Central memory CD8-positive, alpha-beta T cell (primary cell): ENCODE measurements around the gene VTN.
"Not testable (repeated sequence)": the region's sequence is repeated elsewhere in the genome, so short reads cannot be mapped to it uniquely, and the experiment has no call there.

Experiments used
- ATAC-seq: fragments of 150-1000 bp; cut with Tn5 transposase; replicated peaks from 2 replicates; pipeline ENCODE4 v1.10.0; 2022; ENCODE audit warnings: mild to moderate bottlenecking, moderate FRiP score, moderate number of reproducible peaks; ENCODE audit not compliant: poor library complexity, severe bottlenecking; ENCODE audit errors: extremely low read depth
- DNase-seq, 2 donors: peaks; one replicate each; pipeline ENCODE4 v3.0.0; 2021; ENCODE audit warnings: low spot score in 2 of 2
- H3K27ac Mint-ChIP-seq: one replicate; pipeline ENCODE4 v1.8.0; 2022; ENCODE audit warnings: low read depth, mild to moderate bottlenecking, moderate library complexity, mixed read lengths
- H3K27me3 Mint-ChIP-seq: one replicate; pipeline ENCODE4 v1.8.0; 2022; ENCODE audit warnings: mixed read lengths
- H3K36me3 Mint-ChIP-seq: one replicate; pipeline ENCODE4 v1.8.0; 2022; ENCODE audit warnings: mild to moderate bottlenecking, moderate library complexity, mixed read lengths; ENCODE audit not compliant: insufficient read depth
- H3K4me1 Mint-ChIP-seq: one replicate; pipeline ENCODE4 v1.8.0; 2022; ENCODE audit warnings: mixed read lengths
- H3K4me3 Mint-ChIP-seq: one replicate; pipeline ENCODE4 v1.8.0; 2022; ENCODE audit warnings: mild to moderate bottlenecking, moderate library complexity, mixed read lengths
- H3K9me3 Mint-ChIP-seq: one replicate; pipeline ENCODE4 v1.8.0; 2022; ENCODE audit warnings: mixed read lengths

VTN gene

DNA sequence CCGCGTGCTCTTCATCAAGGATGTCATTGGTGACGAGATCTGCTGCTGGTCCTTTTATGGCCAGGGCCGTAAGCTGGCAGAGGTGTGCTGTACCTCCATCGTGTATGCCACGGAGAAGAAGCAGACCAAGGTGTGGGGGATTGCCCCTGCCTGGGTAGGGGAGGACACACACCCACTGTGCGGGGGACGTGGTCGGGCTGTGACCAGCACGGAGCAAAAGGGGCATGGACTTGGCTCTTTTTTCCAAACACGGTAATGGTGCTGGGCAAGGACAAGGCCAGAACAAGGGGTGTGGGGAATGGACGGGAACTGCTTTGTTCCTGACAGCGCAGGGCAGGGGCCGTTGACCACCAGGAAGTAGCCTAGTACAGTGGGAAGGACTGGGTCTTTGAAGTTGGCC lies 27.8 kb downstream of the VTN start:
- H3K9me3 Mint-ChIP-seq, result no peaks in the 10 kb centered on the region
- peaks cover 25% of the 10 kb centered on the region for H3K36me3 Mint-ChIP-seq
- no peak overlapping the region for H3K4me3 Mint-ChIP-seq
- peaks cover 6% of the 10 kb centered on the region for H3K4me1 Mint-ChIP-seq
- no peaks in the 10 kb centered on the region for H3K27me3 Mint-ChIP-seq
- DNase-seq, result no peak
- H3K27ac Mint-ChIP-seq, result no peak overlapping the region
- ATAC-seq, result no peak

DNA sequence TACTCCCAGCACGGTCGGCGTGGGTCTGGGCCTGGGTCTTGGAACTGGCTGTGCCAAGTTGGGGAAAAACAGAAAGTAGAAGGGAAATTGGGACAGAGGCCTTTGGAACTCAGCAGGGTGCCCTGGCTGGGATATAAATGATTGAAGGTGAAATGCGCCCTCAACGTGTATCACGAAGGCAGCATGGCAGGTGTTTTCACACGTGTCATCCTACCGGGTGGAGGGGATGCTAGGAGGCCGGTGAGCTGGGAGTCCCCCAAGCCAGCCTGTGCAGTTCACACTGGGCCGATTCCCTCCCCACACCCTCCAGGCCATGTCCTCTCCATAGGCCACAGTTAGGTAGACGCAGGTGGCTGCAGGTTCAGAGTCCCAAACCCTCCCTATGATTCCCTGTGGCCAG lies 28.6 kb downstream of the VTN start:
- Mint-ChIP-seq H3K27me3 (no peaks in the 10 kb centered on the region), H3K27ac (no peak overlapping the region), H3K4me3 (no peak overlapping the region), H3K9me3 (no peaks in the 10 kb centered on the region), H3K36me3 (peaks cover 21% of the 10 kb centered on the region), H3K4me1 (peaks cover 12% of the 10 kb centered on the region)
- DNase-seq, result no peak
- ATAC-seq, result no peak

DNA sequence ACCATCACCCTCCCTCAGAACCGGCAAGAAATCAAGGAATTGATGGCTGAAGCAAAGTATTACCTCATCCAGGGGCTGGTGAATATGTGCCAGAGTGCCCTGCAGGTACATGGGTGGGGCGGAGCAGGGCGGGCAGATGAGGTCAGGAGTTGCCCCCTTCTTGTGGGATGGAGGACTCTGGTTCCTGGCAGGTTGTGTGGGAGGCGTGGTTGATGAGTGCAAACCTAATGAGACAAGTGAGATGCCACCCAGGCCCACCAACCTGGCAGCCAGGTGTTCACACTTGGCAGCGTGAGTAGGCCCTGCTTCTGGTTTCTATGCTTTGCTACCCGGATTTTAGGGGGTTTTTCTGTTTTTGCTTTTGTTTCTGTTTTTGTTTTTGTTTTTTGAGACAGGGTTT lies 29.7 kb downstream of the VTN start:
- Mint-ChIP-seq H3K4me1 (peaks cover 21% of the 10 kb centered on the region), H3K9me3 (no peaks in the 10 kb centered on the region), H3K4me3 (no peak overlapping the region), H3K36me3 (peaks cover 22% of the 10 kb centered on the region), H3K27me3 (no peaks in the 10 kb centered on the region), H3K27ac (no peak overlapping the region)
- no peak for ATAC-seq
- DNase-seq, result no peak

DNA sequence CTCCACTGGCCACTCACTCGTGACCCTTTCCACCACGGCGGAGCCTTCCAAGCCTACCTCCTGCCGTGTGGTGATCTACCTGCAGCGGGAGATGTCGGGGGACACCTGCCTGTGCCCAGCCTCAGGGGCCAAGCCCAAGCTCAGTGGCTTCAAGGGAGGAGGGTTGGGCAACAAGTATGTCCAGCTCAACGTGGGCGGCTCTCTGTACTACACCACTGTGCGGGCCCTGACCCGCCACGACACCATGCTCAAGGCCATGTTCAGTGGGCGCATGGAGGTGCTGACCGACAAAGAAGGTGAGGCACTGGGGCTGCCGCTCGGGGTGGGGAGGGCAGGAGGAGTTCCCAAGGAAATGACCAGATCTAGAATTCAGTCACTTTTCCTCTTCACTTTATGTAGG lies 30.7 kb downstream of the VTN start:
- ATAC-seq (no peak), DNase-seq (no peak)
- H3K27ac Mint-ChIP-seq, result no peak overlapping the region
- peaks cover 28% of the 10 kb centered on the region for H3K36me3 Mint-ChIP-seq
- peaks cover 30% of the 10 kb centered on the region for H3K4me1 Mint-ChIP-seq
- no peaks in the 10 kb centered on the region for H3K9me3 Mint-ChIP-seq
- H3K27me3 Mint-ChIP-seq, result no peaks in the 10 kb centered on the region
- no peak overlapping the region for H3K4me3 Mint-ChIP-seq

DNA sequence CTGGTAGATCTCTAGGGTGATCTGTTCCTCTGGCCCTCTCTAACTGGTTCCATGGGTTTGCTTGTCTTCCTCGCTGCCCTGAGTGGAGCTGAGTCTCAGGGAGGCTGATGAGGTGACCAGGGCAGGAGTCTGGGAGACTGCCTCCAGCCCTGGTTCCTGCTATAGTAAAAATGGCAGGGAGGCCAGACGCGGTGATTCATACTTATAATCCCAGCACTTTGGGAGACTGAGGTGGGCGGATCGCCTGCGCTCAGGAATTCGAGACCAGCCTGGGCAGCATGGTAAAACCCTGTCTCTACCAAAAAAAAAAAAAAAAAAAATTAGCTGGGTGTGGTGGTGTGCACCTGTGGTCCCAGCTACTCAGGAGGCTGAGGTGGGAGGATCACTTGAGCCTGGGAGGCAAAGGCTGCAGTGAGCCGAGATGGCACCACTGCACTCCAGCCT lies 31.3 kb downstream of the VTN start:
- not testable (repeated sequence) for H3K9me3 Mint-ChIP-seq, DNase-seq, H3K27ac Mint-ChIP-seq, ATAC-seq, H3K4me3 Mint-ChIP-seq, H3K27me3 Mint-ChIP-seq
- Mint-ChIP-seq H3K36me3 (peaks cover 25% of the 10 kb centered on the region), H3K4me1 (peaks cover 36% of the 10 kb centered on the region)

DNA sequence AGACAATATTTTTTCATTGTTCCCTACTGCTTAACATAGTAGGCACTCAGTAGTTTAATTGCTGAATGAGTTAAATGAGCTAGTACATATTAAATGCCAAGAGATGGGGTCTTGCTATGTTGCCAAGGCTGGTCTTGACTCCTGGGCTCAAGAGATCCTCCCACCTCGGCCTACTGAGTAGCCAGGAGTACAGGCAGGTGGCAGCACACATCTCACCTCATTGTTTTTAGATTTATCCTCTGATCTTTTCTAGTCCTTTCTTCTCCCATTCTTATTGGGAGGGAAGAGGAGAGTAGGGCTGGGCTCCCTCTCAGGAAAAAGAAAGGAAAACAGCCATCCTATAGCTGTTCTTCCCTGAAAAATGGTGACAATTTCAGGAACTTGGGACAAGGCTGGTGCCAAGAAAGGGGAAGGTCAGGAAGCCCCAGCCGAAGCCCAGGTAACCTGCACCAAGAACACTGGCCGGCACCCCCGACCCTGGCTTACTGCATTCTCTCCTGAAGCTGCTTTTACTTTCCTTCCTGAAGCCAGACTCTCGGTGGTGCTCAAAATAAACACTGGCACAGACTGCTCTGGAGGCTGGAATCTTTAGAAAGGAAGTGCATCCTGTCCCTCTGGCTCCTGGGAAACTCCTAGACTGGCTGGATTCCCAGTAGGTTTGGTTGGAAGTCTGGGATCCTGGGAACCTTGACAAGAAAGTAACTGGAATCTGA lies 31.9 kb downstream of the VTN start:
- Mint-ChIP-seq H3K27me3 (no peaks in the 10 kb centered on the region), H3K27ac (no peak overlapping the region), H3K4me1 (peaks cover 38% of the 10 kb centered on the region), H3K9me3 (no peaks in the 10 kb centered on the region), H3K4me3 (no peak overlapping the region), H3K36me3 (peaks cover 24% of the 10 kb centered on the region)
- DNase-seq (no peak), ATAC-seq (no peak)

DNA sequence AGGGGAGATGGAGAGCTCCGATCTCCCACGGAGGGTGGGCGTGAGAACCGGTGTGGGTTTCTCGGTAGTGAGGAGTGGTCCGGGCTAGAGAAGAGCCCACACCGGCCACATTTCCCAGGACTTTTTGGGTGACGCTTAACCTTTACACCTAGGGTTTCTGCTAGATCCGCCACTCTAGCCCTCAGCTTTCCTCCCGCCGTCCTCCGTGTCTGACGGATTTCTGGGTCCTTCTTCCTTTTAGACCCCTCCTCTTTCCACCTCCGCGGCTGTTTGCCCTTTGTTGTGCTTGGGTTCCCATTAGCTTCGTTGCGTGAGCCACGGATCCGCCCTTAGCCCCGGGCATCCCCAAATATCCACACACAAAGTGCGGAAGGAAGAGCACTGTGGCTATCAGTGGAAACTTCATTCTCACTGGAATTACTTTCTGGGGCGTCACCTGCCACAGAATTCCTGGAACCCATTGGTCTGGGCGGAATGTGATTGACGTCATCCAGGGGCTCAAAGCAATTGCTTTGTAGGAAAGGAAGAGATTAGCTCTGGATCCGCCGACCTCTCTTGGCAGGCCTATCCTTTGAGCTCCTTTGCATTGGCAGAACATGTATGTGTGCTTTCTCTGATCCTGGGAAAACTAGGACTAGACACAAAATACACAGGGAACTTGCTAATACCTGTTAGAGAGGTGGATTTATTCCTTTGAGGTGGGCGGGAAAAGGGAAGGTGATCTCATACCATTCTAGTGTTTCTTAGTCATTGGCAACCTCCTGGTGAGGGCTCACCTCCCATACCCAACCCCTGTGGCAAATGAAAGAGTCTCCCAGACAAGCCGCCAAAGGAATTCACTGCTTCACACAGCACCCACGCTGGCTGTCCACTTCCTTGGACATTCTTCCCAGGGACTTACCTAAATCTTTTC lies 33.9 kb downstream of the VTN start:
- peak overlapping the region; percentile 91 for H3K4me3 Mint-ChIP-seq
- DNase-seq, result no peak
- peak overlapping the region; percentile 94 for H3K27ac Mint-ChIP-seq
- ATAC-seq, result no peak
- H3K4me1 Mint-ChIP-seq, result peaks cover 50% of the 10 kb centered on the region
- H3K9me3 Mint-ChIP-seq, result no peaks in the 10 kb centered on the region
- peaks cover 22% of the 10 kb centered on the region for H3K36me3 Mint-ChIP-seq
- H3K27me3 Mint-ChIP-seq, result no peaks in the 10 kb centered on the region

DNA sequence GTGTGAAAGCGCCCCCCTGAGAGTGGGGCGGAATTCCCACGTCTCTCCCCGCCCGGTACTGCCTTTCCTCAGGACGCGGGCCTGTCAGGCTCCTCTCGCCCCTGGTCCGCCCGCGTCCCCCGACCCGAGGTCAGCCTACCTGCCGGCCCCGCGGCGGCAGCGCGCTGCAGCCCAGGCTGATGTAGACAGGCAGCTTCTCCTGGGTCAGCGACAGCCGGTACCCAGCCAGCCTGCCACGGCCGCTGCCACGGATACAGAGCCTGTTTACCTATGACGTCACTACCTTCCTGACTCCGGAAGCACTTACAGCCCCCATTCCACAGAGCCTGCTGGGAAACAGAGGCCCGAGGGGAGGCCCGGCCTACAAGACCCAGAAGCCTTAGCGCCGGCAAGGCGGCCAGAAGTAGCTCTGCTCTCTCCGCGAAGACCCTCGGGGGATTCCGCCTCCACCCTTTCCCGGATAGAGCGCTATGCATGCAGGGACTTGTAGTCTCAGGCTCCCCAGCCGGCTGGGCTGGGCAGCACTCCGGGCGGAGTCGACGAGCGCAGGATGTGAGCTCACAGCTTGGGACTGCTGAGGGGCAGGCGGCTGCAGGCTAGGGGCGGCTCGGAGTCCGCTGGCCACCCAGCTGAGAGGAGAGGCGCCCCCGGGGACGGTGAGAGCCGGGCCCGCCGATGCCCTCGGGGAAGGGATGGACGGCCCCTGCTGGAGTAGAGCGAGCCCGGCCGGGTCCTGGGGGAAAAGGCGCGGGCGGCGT lies 34.7 kb downstream of the VTN start, which contains the start of the genes IFT20 and TNFAIP1:
Gene IFT20, minus strand, starts transcription at position 272 of the 758 bp plus-strand sequence. CDS start 3,487 bp downstream, outside the sequence.
Gene TNFAIP1, plus strand, starts transcription at position 561 of the 758 bp plus-strand sequence. CDS start 3,761 bp downstream, outside the sequence.
- Mint-ChIP-seq H3K36me3 (peaks cover 17% of the 10 kb centered on the region), H3K27me3 (no peaks in the 10 kb centered on the region), H3K4me3 (peak within 1 kb of the TSS; percentile 91), H3K27ac (peak within 1 kb of the TSS; percentile 94), H3K4me1 (peaks cover 50% of the 10 kb centered on the region), H3K9me3 (no peaks in the 10 kb centered on the region)
- DNase-seq (peak; percentile 87 to 98), ATAC-seq (peak; percentile 97)

DNA sequence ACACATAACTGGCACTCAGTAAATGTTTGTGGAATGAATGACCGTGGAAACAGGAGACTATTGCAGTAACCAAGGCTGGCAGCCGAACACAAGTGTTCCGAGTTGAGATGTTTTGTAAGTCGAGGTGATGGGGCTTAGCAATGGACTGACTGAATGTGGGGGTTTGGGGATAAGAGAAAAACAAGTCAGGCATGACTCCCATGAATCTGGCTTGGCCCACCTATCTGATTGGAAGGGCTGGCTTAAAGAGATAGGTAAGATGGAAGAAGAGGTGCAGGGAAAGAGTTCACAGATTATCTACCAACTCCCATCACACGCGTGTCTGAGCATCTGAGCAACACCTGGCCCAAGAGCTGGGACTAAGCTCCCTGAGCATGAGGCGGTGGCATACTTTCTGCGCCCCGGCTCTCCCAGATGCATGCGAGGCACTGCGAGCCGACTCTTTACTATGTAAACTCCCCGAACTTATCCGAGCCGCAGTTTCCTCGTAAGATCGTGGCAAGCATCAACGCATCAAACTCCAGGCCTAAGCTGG lies 35.4 kb downstream of the VTN start:
- Mint-ChIP-seq H3K27ac (peak overlapping the region; percentile 94), H3K4me1 (peaks cover 50% of the 10 kb centered on the region), H3K9me3 (no peaks in the 10 kb centered on the region), H3K36me3 (peaks cover 15% of the 10 kb centered on the region), H3K27me3 (no peaks in the 10 kb centered on the region), H3K4me3 (peak overlapping the region; percentile 91)
- DNase-seq (no peak), ATAC-seq (peak; percentile 3)

DNA sequence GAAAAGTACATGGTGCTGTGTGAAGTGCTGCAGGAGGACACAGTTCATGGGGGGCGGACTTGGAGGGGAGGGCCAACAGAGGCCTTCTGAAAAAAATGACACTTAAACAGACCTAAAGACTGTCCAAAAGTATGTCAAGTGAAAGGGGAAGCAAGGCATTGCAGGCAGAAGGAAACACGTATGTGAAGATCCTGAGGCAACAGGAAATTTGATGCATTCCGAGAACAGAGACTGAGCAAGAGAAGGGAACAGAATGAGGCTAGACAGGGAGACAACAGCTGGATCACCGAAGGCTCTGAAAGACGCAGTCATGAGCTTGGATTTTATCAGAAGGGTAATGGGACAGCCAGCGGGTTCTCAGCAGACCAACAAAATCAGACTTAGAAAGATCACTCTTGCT lies 35.9 kb downstream of the VTN start:
- no peaks in the 10 kb centered on the region for H3K9me3 Mint-ChIP-seq
- DNase-seq (no peak), ATAC-seq (no peak)
- peak overlapping the region; percentile 91 for H3K4me3 Mint-ChIP-seq
- H3K4me1 Mint-ChIP-seq, result peaks cover 50% of the 10 kb centered on the region
- H3K27ac Mint-ChIP-seq, result peak overlapping the region; percentile 94
- H3K36me3 Mint-ChIP-seq, result peaks cover 18% of the 10 kb centered on the region
- H3K27me3 Mint-ChIP-seq, result no peaks in the 10 kb centered on the region

DNA sequence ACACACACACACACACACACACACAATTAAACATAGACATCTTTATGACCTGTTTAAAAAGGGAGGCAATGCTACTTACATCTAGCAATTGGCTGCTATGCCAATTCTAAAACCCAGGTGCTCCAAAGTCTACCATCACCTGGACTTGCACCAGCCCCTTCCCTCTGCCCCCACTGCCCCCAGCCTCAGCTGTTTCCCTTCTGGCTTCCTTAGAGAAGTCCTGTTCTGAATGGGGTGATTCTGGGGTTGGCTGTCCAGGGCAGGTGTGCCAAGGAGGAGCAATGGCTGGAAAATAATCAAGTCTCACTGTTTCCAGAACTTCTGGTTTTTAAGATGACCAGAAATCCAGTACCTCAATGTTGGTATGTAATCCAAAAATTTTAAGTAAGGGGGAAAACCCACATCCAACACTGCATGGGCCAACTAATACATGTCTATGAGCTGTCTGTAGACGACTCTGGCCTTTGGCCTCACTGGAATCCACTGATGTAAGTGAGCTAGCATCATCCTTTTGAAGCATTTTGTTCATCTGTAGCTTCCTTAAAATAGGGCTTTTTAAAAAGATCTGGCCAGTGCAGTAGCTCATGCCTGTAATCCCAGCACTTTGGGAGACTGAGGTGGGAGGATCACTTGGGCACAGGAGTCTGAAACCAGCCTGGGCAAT lies 36.9 kb downstream of the VTN start:
- Mint-ChIP-seq H3K27ac (peak overlapping the region; percentile 94), H3K36me3 (peaks cover 24% of the 10 kb centered on the region), H3K4me1 (peaks cover 50% of the 10 kb centered on the region), H3K27me3 (no peaks in the 10 kb centered on the region), H3K9me3 (no peaks in the 10 kb centered on the region), H3K4me3 (peak overlapping the region; percentile 91)
- ATAC-seq (no peak), DNase-seq (no peak)
